ENCODE results near the gene CDK16.

GRCh38 chrX:47224266-47224895, 5.9 kb downstream of the CDK16 start:
- TF ChIP-seq CTCF (IDR thresholded peaks at IDR 0.05) (no peak), POLR2A (IDR thresholded peaks at IDR 0.05) (no peak)
